Cardiac muscle cell (in vitro differentiated cells and primary cell): ENCODE measurements around the gene SVOP. TPM values are rescaled to one million over a fixed set of nuclear protein-coding genes. Genes with fewer than 3 reads are reported as not detected.

Experiments
- DNase-seq, 2 donors: peaks; one replicate each; pipeline versions ENCODE4 v3.0.0 to v3.0.0-alpha.2; 2010 to 2017; ENCODE audit warnings: low read depth in 1 of 2, low spot score in 1 of 2
- H3K27ac ChIP-seq: fragments of 200-600 bp; sonication (generic); 2 replicates; pipeline ENCODE4 v1.5.1; 2016
- H3K27me3 ChIP-seq: fragments of 200-600 bp; sonication (generic); 2 replicates; pipeline ENCODE4 v1.6.0; 2016; ENCODE audit warnings: control low read depth
- H3K36me3 ChIP-seq: fragments of 200-600 bp; sonication (generic); 2 replicates; pipeline ENCODE4 v1.5.1; 2016; ENCODE audit warnings: control low read depth
- H3K4me1 ChIP-seq: fragments of 200-600 bp; sonication (generic); 2 replicates; pipeline ENCODE4 v1.8.1; 2017; ENCODE audit warnings: low read depth, mild to moderate bottlenecking, mixed run types
- H3K4me3 ChIP-seq: fragments of 200-600 bp; sonication (generic); 2 replicates; pipeline ENCODE4 v1.5.1; 2016; ENCODE audit warnings: mild to moderate bottlenecking
- H3K9me3 ChIP-seq: fragments of 200-600 bp; sonication (generic); 2 replicates; pipeline ENCODE4 v1.5.1; 2017; ENCODE audit warnings: low read depth, mild to moderate bottlenecking, control low read depth
- polyA plus RNA-seq: library from polyadenylated mRNA; unstranded; fragments of >200 nt; fragmentation: Nextera tagmentation; extraction: Ambion mirVana; gene quantifications from 2 replicates; pipeline ENCODE4 v1.2.1, GENCODE V29; 2016
- total RNA-seq: library from RNA; depleted of rRNA; stranded (reverse); fragments of >200 nt; gene quantifications from 2 replicates; pipeline ENCODE4 v1.2.3, GENCODE V29; 2016
- TF ChIP-seq, protein P1 (sequence below): IDR thresholded peaks from 2 replicates; pipeline ENCODE4 v1.5.1; 2012; ENCODE audit warnings: low read depth, mild to moderate bottlenecking, low read length

The SVOP gene
- total and polyA plus RNA-seq, 2 experiments from 2014 or later, result not detected

DNA sequence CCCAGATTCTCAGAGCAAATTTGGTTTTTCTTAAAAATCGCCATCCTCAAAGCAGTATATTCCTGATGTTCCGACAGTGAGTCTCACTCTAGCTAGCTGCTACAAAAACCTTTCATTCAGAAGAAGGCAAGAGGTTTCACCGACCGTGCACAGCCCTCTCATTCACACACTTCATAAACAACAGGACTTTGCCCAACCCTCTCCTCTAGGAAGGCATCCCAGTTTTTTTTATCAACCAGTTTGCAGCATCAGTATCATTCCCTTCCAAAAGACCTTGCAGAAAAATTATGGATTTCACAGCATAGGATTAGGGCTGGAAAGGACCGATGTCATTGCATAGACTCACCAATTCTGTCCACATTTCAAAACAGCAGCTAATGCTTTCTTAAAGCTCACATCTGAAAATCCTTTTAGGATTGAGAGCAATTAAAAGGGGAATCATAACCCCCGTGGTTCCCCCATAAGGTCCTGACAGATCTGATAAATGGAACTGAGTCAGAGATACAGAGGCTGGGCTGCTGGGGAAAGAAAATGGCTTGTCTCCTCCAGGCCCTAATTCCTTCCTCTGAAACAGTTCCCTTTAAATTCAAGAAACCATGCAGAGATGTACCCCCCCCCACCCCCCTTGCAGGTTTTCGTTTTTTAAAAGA lies 597 bp downstream of the SVOP start:
- H3K4me3 ChIP-seq, result no peak overlapping the region
- no peaks in the 10 kb centered on the region for H3K36me3 ChIP-seq
- no peak for DNase-seq
- no peaks in the 10 kb centered on the region for H3K27me3 ChIP-seq
- H3K27ac ChIP-seq, result no peak overlapping the region
- TF ChIP-seq, protein P1, sequence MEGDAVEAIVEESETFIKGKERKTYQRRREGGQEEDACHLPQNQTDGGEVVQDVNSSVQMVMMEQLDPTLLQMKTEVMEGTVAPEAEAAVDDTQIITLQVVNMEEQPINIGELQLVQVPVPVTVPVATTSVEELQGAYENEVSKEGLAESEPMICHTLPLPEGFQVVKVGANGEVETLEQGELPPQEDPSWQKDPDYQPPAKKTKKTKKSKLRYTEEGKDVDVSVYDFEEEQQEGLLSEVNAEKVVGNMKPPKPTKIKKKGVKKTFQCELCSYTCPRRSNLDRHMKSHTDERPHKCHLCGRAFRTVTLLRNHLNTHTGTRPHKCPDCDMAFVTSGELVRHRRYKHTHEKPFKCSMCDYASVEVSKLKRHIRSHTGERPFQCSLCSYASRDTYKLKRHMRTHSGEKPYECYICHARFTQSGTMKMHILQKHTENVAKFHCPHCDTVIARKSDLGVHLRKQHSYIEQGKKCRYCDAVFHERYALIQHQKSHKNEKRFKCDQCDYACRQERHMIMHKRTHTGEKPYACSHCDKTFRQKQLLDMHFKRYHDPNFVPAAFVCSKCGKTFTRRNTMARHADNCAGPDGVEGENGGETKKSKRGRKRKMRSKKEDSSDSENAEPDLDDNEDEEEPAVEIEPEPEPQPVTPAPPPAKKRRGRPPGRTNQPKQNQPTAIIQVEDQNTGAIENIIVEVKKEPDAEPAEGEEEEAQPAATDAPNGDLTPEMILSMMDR, result no peak
- H3K9me3 ChIP-seq, result no peaks in the 10 kb centered on the region
- H3K4me1 ChIP-seq, result no peaks in the 10 kb centered on the region

DNA sequence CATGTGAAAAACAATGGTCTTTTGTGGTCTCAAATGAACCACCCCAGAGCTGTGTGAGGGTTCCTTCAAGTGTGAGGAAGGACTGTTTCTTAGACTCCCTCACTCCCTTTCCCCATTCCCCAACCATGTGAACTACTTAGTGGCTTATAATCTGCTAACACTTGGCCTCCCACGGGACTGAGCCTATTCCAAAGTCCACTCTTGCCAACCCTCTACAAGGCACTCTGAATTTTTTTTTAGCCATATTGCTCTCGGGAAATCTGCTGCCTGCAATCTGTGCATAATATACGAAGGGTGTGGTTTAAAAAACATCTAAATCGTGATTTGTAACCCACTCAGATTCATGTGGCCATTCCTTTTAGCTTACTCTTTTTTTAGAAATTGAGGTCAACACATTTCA lies 2.6 kb downstream of the SVOP start:
- DNase-seq, result no peak
- TF ChIP-seq, protein P1, result no peak
- no peaks in the 10 kb centered on the region for H3K36me3 ChIP-seq
- no peaks in the 10 kb centered on the region for H3K4me1 ChIP-seq
- H3K4me3 ChIP-seq, result no peak overlapping the region
- no peaks in the 10 kb centered on the region for H3K9me3 ChIP-seq
- no peak overlapping the region for H3K27ac ChIP-seq
- H3K27me3 ChIP-seq, result no peaks in the 10 kb centered on the region

DNA sequence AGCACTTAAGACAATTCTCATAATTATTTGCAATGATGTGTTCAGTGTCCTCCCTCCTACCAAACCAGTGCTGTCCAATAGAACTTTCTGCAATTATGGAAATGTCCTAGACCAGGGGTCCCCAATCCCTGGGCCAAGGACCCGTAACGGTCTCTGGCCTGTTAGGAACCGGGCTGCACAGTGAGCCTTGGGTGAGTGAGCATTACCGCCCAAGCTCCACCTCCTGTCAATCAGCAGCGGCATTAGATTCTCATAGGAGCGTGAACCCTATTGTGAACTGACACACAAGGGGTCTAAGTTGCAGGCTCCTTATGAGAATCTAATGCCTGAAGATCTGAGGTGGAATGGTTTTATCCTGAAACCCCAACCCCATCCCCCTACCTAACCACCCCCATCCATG lies 3.9 kb downstream of the SVOP start:
- TF ChIP-seq, protein P1, result no peak
- H3K27me3 ChIP-seq, result no peaks in the 10 kb centered on the region
- no peak overlapping the region for H3K27ac ChIP-seq
- DNase-seq, result no peak
- no peaks in the 10 kb centered on the region for H3K36me3 ChIP-seq
- no peaks in the 10 kb centered on the region for H3K9me3 ChIP-seq
- H3K4me3 ChIP-seq, result no peak overlapping the region
- H3K4me1 ChIP-seq, result no peaks in the 10 kb centered on the region

DNA sequence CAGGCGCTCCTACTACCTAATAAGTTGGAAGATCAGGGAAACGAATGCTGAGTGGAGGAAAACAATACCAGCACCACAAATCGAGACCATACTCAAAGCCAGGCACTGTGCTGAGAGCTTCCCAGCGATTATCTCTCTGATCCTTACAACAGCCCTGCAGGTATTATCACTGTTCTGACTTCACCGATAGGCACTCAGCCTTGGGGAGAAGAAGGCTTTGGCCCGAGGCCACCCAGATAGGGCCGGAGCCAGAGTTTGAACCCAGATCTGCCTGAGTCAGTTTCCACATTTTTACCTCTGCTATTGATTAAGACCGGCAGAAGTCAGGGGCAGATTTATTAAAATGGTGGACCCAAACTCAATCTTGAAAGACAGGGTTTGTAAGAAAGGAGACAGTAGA lies 4.9 kb downstream of the SVOP start:
- Histone ChIP-seq H3K27ac (no peak overlapping the region), H3K9me3 (no peaks in the 10 kb centered on the region), H3K4me1 (no peaks in the 10 kb centered on the region), H3K27me3 (no peaks in the 10 kb centered on the region), H3K4me3 (no peak overlapping the region), H3K36me3 (no peaks in the 10 kb centered on the region)
- DNase-seq, result no peak
- TF ChIP-seq, protein P1, result no peak

DNA sequence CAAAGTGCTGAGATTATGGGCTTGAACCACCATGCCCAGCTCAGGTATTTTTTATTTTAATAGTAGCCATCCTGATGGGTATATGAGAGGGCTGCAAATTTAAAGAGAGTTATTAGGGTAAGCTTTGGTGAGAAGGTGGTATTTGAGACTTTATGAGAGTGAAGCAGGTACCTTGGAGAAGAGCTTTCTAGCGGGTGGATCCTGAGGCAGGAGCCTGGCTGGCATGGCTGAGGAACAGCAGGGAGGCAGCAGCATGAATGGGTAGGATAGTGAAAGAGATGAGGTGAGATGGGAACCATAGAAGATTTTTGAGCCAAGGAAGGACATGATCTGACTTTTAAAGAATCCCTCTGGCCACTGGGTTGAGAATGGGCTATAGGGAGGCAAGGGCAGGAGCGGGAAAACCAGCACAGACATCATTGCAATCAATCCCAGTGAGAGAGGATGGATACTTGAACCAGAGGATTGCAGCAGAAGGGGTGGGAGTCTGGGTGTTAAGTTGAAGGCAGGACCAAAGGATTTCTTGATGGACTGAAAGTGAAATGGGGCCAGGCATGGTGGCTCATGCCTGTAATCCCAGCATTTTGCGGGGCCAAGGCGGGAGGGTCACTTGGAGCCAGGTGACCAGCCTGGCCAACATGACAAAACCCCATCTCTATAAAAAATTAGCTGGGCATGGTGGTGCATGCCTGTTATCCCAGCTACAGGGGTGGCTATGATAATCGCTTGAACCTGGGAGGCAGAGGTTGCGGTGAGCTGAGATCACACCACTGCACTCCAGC lies 5.7 kb downstream of the SVOP start:
- no peaks in the 10 kb centered on the region for H3K9me3 ChIP-seq
- no peak overlapping the region for H3K4me3 ChIP-seq
- no peak overlapping the region for H3K27ac ChIP-seq
- no peaks in the 10 kb centered on the region for H3K4me1 ChIP-seq
- no peaks in the 10 kb centered on the region for H3K27me3 ChIP-seq
- TF ChIP-seq, protein P1, result no peak
- no peak for DNase-seq
- no peaks in the 10 kb centered on the region for H3K36me3 ChIP-seq
